AML-193 (cell line): ENCODE data around the gene KRT37.
"Not testable (repeated sequence)": the region's sequence is repeated elsewhere in the genome, so short reads cannot be mapped to it uniquely, and the experiment has no call there.

ENCODE experiments used
- DNase-seq, 2 experiments: peaks; one replicate each; lab custom pipeline; 2025; lab: John Stamatoyannopoulos, UW

KRT37 gene

DNA sequence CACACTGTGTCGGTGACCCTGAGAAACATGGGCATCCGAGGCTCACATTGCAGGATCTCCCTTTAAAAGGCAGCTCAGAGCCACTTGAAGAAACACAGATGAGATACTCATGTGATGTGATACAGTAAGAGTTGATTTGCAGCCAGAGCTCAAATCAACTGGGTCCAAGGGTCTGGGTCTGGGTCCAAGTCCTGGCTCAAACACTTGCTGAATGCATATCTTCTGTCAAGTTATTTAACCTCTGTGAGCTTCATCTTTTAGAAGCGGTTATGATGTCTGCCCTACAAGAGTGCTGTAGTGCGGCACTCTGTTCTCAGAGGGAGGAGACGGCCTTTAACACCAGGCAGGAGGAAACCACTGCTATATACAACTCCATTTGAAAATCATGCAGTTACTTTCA, 10.0 kb upstream of the KRT37 start:
- DNase-seq: no peak

DNA sequence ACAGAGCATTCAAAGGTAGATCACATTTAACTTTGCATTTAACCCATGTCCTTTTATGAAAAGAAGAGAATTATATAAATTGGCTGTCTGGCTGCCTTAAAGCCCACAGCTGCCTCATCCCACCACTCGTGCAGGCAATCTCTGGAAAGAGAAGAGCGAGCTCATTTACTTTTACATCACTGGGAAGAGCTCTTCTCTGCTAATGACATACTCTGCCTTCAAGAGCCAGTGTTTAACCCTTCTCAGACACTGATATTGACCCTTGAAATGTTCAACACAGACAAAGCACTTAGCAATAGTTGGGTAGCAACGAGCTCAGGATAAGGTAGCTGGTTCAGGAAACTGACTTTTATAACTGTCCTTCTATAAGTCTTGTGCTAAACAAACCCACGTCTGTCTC, 9.6 kb upstream of the KRT37 start:
- no peak for DNase-seq

DNA sequence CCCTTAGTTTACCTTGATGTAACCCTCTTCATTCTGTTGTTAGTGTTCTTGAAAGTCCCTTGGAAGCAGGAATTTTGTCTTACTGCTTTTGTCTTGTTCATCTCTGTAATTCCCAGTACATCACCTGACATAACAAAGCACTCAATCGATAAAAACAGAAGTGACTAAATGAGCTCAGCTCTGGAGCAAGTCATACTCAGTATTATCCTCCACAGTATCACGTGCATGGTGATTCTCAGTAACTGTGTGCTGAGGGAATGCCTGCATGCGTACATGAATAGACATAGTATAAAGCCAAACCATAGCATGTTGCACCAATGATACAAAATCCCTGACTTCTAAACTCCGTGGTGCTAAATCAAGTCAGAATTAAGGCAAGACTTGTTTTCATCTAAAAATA, 9.2 kb upstream of the KRT37 start:
- no peak for DNase-seq

DNA sequence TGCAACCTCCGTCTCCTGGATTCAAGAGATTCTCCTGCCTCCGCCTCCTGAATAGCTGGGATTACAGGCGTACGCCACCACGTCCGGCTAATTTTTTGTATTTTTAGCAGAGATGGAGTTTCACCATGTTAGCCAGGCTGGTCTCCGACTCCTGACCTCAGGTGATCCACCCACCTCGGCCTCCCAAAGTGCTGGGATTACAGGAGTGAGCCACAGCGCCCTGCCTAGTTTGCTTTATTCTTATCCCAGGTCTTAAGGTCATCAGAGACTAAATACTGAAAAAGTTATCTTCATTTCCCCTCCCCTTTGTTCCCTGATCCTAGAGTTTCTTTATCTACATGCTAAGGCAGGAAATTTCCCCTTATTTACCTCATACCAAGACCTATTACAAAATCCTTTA, 6.0 kb upstream of the KRT37 start:
- DNase-seq: not testable (repeated sequence)

DNA sequence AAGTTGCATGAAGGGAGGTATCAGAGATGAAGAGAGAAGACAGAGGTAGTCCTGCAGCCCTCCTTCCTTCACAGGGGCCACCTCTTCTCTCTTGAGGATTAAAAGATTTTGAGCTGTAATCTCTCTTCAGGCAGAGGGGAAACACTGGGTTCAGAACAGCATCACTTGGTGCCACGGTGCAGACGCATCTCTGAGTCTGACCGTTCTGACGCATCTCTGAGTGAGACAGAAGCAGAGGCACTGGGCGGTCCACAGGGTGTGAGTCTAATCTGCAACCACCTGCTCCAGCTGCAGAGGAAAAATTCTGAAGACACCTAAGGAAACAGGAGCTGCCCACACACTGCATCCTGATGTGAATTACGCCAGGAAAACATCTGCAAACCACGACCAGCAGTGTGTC, 5.3 kb upstream of the KRT37 start:
- DNase-seq: no peak

DNA sequence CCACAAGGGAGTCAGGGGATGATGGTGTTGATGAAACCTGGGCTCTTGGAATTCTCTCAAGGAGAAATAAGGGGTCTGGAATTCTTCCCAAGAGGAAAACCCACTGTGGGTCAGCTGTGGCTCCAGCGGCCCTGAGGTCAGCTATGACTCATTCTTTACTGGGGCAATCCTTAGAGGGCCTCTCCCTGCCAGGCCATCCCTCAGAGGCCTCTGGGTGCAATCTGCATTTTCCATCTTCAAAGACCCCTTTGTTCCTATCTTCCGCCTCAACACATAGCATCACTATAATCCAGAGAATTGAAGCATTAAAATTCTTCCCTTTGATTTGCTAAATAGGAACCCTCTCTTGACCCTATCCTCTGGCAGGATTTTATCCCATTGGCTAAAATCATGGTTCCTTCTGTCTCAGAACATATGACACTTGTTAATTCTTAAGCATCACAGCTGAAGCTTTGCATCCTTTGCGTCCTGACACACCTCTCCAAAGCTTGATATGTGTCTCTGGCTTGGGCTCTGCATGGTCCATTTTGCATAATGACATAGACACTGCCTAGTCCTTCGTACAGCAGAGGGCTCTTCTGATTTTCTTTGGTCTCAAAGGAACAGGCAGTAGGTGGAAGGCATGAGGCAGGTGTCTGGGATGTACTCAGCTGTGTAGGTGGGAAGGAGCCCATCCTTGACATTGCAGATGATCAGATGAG, 4.4 kb upstream of the KRT37 start:
- DNase-seq: no peak

DNA sequence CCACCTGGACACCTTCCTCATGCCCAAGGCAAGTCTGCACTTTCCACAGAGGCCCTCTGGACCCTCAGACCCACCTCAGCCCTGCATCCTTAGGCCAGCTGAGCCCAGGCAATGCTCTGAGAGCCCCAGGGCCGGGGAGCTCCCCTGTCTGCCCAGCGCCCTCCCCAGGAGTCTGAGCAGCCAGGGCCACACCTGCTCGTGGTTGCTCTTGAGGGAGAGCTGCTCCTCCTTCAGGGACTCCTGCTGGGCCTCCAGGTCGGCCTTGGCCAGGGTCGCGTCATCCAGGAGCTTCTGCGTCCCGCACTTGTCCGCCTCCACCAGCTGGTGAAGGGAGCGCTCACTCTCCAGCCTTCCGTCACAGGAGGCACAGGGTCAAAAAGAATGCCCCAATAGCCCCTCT, 1.8 kb downstream of the KRT37 start:
- DNase-seq: not testable (repeated sequence)

DNA sequence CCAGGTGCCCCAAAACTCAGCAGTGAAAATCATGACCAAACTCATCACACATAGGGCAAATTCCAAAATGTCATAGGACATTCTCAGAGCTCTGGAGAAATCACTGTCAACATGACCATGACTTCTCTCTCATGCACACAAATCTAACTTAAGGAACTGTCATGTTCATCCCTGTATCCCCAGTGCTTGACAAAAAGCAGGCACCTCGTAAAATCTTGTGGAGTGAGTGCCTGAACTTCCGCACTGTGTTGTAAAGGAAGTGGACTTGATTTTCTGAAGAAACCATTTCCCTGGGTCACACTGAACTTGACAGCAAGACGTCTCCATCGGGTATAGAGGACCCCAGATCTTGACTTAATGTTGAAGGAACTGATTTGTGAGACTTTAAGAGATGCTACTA, 2.8 kb downstream of the KRT37 start:
- DNase-seq: no peak

DNA sequence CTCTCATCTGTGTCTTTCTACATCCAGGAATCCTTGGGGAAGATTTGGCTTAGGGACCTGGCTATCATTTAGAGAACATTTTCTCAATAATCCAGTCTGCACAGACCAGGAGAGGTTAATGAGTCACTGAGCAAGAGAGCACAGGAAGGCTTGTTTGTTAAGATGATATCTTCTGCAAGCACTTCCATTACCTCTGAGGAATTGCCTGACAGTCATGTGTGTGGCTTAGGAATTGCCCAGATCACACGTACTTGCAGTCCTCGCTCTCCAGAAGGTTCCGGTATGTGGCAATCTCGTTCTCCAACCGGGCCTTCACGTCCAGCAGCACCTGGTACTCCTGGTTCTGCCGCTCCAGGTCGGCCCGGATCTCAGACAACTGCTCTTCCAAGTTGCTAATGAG, 3.3 kb downstream of the KRT37 start:
- no peak for DNase-seq

DNA sequence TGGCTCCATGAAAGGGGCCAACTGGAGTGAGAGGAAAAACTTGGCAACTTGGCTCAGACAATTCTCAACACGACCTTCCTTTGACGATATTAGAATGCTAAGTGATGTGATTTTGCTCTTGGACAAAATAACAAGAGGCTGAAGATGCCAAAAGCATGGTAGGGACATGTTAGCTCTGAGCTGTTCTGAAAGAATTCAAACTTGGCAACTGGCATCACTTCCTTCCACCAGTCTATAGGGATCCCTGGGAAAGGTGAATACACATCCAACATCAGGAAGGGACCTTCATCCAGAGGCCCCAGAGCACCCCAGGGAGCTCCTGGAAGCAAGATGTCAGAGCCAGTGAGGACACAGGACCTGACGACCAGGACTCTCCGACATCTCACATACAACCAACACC, 4.3 kb downstream of the KRT37 start:
- no peak for DNase-seq

DNA sequence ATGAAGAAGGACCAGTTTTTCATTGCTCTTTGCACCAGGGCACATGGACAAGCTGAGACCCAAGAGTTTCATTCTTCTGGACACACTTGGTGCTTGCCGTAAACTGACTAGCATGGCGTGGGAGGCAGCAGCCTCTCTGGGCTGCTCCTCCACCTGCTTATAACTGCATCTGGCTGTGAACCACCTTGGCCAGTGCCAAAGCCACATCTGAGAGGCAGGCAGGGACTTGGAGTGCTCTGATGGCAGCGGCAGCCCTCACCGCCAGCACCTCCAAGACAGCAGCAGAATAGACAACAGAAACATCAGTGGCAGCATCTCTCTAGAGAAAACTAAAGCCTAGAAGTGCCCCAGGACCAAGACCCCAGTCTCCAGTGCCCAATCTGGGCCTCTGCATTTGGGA, 4.7 kb downstream of the KRT37 start:
- DNase-seq: no peak

DNA sequence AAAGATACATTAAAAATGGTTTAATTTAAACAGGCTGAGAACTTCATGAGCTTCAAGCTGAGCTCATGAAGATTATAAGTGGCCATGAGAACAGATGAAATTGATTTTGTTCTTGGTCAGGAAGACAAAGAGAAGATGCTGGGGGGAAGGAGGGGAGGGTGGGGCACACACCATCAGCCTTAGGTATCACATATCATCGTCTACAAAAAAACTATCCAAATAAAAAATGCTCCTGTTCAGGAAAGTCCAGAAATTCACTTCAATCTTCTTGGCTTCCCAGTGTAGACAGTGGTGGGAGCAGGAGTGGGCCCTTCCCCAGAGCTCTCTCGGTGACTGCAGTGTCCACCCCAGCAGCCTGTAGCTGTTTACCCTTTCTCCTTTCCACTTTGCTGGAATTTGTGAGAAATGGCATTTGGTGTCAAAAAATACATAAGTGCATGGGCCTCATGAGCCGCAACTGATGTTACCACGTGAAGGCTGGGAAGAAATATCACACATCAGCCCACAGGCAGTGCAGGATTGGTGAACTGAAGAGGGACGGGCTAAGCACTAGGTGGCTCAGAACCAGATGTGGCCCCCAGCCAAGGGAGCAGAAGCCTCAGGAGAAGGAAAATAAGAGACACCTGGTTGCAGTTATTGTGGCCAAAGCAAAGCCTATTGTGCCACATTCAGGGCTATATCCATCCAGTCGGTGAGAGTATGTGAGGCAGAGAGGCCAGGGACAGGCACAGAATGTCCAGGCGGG, 6.1 kb downstream of the KRT37 start:
- no peak for DNase-seq

DNA sequence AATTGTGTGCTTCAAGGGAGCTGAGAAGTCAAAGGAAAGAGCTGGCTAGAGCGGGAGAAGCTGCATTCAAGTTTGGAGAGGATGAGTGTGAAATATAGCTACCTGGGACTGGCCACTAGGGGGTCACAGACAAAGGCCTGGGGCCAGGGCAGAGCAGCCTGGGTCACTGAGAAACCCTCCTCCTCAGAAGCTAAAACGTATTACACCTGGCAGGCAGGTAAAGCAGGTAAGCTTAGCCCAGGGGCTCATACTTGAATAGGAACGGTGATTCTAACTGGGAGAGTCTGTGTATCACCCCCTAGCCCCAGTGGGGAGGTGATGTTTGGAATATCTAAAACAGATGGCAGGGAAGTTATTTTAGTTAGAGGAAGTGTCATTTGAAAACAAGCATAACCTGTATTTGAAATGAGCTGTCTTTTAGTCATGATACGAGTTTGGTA, 6.8 kb downstream of the KRT37 start:
- DNase-seq: peak; percentile 11 to 12

DNA sequence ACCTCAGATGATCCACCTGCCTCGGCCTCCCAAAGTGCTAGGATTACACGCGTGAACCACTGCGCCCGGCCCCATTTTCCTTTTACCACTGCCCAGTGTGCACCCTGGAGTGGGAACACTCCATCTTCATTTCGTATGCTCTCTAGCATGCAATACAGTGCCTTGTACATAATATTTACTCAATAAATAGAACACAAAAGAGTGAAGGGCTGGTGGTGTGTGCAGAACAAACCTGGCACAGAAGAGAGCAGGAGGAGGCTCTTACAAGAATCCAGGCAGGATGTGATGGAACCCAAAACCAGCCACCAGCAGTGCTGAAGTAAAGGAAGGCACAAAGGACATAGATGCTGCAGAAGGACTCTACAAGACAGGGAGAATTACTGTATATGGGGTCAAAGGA, 7.3 kb downstream of the KRT37 start:
- no peak for DNase-seq

DNA sequence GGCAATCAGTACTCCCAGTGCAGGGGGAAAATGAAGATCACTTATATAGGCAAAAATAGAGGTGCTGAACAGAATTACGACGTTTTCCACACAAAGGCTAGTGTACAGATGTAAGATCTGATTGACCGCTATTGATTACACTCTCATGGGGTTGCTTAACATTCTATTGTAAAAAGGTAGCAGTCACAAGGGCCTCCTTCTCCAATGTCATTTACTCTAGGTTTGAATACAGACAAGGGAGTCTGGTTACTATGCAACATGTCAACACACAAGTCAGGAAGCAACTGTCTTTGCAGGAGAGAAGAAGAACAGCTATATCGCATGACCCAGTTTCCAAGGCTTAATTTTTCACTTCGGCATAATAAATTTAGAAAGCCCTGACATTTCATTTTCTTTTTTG, 7.9 kb downstream of the KRT37 start:
- DNase-seq: no peak

DNA sequence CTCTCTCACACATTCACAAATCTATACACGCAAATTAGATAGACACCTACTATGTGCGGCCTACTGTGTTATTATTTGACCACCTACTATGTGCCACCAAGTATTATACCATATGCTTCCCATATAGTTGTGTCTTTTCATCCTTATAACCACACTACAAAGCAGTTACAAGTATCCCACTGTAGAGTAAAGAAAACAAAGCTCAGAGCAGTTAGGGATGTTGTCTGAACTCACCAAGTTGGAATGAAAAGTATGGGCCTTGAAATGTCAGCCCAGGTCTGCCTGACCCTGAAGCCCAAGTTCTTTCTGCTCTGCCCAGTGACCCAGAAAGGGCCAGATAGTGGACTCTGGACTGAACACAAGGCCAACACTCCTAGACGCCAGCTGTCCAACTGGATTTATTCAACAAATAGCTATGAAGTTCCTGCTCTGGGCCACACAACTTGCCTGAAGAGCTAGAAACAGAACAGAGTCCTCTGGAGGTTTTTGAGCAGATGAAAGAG, 8.5 kb downstream of the KRT37 start:
- no peak for DNase-seq

DNA sequence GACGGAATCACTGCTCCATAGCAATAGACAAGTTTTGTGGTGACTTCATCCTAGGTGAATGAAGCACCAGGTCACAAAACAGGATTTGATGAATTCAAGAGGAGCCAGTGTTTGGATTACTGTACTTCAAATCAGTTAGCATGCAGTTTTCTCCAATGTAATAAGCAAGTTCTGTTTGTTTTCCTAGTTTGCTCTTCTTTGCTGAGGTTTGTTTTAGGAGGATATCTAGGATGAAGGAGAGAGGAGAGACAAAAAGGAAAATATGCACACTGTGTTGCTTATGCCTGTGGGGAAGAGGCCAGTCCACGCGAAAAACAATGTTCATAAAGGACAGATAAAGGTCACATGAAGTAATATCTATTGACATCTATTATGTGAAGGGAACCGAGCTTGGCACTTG, 9.0 kb downstream of the KRT37 start:
- DNase-seq: no peak

DNA sequence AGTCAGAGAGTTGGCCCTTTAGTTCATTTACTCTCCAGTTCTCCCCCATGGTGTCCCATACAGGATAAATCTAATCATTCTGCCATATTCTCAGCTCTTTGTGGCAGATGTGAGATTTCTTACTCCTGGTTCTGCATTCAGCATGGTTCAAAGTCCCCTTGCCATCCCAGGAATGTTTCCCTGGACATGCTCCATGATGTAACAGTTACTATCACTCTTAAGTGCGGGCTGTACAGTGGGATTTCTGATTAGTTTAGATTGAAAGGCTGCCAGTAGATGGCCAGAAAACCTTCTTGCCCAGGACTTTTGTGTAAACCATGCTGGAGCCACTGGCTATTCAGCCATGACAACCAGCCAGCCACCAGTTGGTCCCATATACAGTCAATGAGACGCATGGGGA, 10.4 kb downstream of the KRT37 start:
- DNase-seq: no peak

DNA sequence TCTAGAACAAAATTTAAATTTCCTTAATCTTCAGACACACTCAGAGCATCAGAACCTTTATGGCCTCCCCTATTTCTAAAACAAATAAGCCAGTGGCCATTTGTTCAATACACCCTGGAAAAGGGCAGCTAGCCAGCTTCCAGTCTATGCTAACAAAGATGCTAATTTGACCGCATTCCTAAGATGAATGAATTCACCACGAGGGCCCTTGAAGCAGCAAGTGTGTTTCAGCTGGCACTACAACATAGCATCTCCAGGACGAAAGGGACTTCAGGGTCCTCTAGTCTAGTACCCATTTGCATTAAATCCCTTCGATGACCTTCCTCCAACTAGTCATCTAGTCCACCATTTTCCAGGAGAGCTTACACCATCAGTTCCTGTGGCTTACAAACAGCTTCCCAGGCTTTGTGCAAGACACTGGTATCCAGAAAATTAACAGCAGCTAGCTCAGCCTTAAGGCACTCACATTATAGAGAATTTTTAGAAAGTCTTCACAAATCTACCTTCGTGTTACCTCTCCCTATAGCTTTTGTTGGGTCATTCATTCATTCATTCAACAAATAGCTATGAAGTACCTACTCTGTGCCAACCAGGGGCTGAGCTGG, 10.9 kb downstream of the KRT37 start:
- DNase-seq: no peak

DNA sequence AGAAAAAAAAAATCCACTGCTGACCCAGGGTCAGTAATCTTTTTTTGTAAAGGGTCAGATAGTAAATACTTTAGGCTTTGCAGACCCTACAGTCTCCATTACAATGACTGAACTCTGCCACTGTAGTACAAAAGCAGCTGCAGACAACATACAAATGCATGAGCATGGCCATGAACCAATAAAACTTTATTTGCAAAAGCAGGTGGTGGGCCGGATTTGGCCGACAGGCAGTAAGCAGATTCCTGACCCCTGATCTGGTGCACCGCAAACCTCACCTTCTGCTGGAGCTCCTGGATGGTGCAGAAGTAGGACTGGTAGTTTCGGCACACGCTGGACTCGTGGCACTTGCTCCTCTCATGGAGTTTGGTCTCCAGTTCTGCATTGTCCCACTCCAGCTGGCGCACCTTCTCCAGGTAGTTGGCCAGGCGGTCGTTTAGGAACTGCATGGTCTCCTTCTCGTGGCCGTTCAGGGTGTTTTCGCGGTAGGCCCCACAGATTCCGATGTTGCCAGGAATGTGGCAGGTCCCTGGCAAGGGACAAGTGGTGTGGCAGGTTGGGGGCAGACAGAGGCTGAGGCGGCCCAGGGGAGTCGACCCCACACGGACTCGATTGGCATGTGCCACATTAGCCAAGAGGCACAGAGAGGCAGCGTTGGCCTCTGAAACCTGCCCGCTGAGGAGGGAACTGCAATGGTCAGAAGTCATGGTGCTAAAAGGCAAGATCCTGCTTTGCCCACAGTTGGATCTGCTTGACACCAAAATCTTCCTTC, 13.1 kb downstream of the KRT37 start:
- DNase-seq: no peak

DNA sequence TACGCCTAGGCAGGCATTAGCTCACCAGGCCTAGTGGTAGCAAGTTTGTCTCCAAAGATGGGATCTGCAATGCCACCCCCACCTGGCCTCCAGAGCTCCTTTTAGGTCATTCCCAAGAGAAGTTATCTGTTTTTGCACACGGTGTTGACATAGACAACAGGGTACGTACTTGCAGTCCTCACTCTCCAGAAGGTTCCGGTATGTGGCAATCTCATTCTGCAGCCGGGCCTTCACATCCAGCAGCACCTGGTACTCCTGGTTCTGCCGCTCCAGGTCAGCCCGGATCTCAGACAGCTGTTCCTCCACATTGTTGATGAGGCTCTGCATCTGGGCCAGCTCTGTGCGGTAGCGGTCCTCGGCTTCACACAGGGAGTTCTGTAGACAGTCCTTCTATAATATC, 17.2 kb downstream of the KRT37 start:
- no peak for DNase-seq

DNA sequence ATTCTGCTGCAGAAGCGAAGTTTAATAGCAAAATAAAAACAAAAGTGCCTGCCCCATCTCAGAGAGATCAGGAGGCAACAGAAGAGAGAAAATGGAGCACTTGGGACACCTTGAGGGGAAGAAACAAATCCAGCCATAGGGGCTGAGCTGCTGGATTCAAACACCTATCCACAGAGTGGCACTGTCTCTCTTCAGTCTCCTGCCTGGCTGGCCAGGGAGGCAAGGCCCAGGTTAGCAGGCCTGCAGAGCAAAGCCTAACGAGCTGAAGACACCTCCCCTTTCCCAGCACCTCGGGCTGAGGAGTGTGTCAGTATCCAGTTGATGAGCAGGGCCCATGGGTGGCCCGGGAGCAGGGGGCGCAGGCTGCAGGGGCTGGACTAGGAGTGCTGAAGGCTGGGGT, 18.2 kb downstream of the KRT37 start:
- no peak for DNase-seq
